ENCODE data around the gene GGA2. TPM values are rescaled to one million over a fixed set of nuclear protein-coding genes. Genes with fewer than 3 reads are reported as not detected.

Gene GGA2
- total and polyA plus RNA-seq, 7 donors: 13.2 to 55.7 (median 29.6) TPM

DNA sequence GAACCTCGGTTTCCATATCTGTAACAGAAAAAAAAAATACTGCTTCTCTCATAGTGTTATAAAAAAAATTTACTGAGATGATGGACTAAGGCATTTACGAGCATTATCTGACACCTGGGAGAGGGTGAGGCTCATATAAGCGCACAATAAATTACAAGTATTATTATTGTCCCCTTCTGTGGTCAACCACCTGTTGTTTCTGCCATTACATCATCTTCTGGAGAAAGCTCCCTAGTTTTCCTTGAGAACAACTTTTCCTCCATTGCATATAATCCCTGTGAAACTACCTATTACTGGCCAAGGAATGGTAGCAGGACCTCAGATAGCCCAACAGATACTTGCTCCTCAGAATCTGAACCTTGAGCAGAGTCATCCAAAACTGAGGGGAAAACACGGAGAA, 11.7 kb upstream of the GGA2 start:
- WGBS, 2 donors: 86 to 91% methylated on average over 4 of the region's 4 CpGs
- intact Hi-C loops (cut with DNase I): no loop called here
- DNase-seq: no peak
- no peak overlapping the region for H3K27ac ChIP-seq
- peaks cover 4 to 54% (median 18%) of the 10 kb centered on the region in 4 donors for H3K36me3 ChIP-seq
- no peaks in the 10 kb centered on the region for H3K4me1 ChIP-seq
- no peaks in the 10 kb centered on the region for H3K27me3 ChIP-seq
- no peak overlapping the region for H3K4me3 ChIP-seq
- no peaks in the 10 kb centered on the region for H3K9me3 ChIP-seq
- TF ChIP-seq CTCF (IDR thresholded peaks at IDR 0.05) (no peak), POLR2AphosphoS5 (IDR thresholded peaks at IDR 0.05) (no peak), EP300 (IDR thresholded peaks at IDR 0.05) (no peak), POLR2A (IDR thresholded peaks at IDR 0.05) (no peak)

GRCh38 chr16:23521037-23521743, 10.9 kb upstream of the GGA2 start:
- WGBS, 2 donors: 55 to 89% methylated on average over 4 of the region's 4 CpGs
- peaks cover 4 to 46% (median 18%) of the 10 kb centered on the region in 4 donors for H3K36me3 ChIP-seq

DNA sequence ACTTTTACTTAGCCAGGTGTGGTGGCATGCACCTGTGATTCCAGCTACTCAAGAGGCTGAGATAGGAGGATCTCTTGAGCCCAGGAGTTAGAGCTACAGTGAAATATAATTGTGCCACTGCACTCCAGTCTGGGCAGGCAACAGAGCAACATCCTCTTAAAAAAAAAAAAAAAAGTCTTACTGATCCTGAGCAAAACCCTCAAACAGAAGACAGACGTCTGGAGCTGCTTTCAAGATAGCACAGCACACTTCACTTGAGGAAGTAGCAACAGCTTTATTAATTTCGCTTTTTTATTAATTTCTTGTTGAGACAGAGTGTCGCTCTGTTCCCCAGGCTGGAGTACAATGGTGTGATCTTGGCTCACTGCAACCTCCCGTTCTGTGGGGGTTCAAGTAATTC, 10.2 kb upstream of the GGA2 start:
- TF ChIP-seq POLR2AphosphoS5 (IDR thresholded peaks at IDR 0.05): no peak
- no peak for TF ChIP-seq CTCF (IDR thresholded peaks at IDR 0.05)
- no peak for TF ChIP-seq EP300 (IDR thresholded peaks at IDR 0.05)
- TF ChIP-seq POLR2A (IDR thresholded peaks at IDR 0.05): no peak
- H3K9me3 ChIP-seq: no peaks in the 10 kb centered on the region
- H3K36me3 ChIP-seq: peaks cover 4 to 46% (median 18%) of the 10 kb centered on the region in 4 donors
- intact Hi-C loops (cut with DNase I): no loop called here
- 79 to 89% methylated on average over 4 of the region's 4 CpGs for WGBS, 2 donors
- H3K4me1 ChIP-seq: no peaks in the 10 kb centered on the region
- H3K4me3 ChIP-seq: no peak overlapping the region
- DNase-seq: no peak
- no peaks in the 10 kb centered on the region for H3K27me3 ChIP-seq
- no peak overlapping the region for H3K27ac ChIP-seq

More at GRCh38 chr16:23521037-23521743, 10.9 kb upstream of the GGA2 start:
- no peaks in the 10 kb centered on the region for H3K9me3 ChIP-seq
- no peaks in the 10 kb centered on the region for H3K27me3 ChIP-seq
- DNase-seq: no peak
- intact Hi-C loops (cut with DNase I): no loop called here
- no peak overlapping the region for H3K27ac ChIP-seq
- H3K4me3 ChIP-seq: no peak overlapping the region
- H3K4me1 ChIP-seq: no peaks in the 10 kb centered on the region
- no peak for TF ChIP-seq CTCF (IDR thresholded peaks at IDR 0.05)
- no peak for TF ChIP-seq POLR2AphosphoS5 (IDR thresholded peaks at IDR 0.05)
- no peak for TF ChIP-seq POLR2A (IDR thresholded peaks at IDR 0.05)
- no peak for TF ChIP-seq EP300 (IDR thresholded peaks at IDR 0.05)

GRCh38 chr16:23519282-23519681, 9.0 kb upstream of the GGA2 start:
- DNase-seq: no peak
- no peaks in the 10 kb centered on the region for H3K4me1 ChIP-seq
- peaks cover 4 to 42% (median 13%) of the 10 kb centered on the region in 4 donors for H3K36me3 ChIP-seq
- no peak overlapping the region for H3K27ac ChIP-seq
- intact Hi-C loops (cut with DNase I): no loop called here
- 88 to 96% methylated on average over 5 of the region's 5 CpGs for WGBS, 2 donors
- H3K27me3 ChIP-seq: no peaks in the 10 kb centered on the region
- no peak overlapping the region for H3K4me3 ChIP-seq
- H3K9me3 ChIP-seq: no peaks in the 10 kb centered on the region
- no peak for TF ChIP-seq POLR2A (IDR thresholded peaks at IDR 0.05)
- no peak for TF ChIP-seq CTCF (IDR thresholded peaks at IDR 0.05)
- TF ChIP-seq POLR2AphosphoS5 (IDR thresholded peaks at IDR 0.05): no peak
- no peak for TF ChIP-seq EP300 (IDR thresholded peaks at IDR 0.05)

All from sigmoid colon (tissue), 7 donors.